ENCODE measurements around the gene IGF1R. TPM values are rescaled to one million over a fixed set of nuclear protein-coding genes. Genes with fewer than 3 reads are reported as not detected.

IGF1R gene
- total and polyA plus RNA-seq, 2 of the 8 experiments (the other 6 are each of a cell fraction or from before 2014, with no cell fraction given) = 32.9 to 109 TPM

DNA sequence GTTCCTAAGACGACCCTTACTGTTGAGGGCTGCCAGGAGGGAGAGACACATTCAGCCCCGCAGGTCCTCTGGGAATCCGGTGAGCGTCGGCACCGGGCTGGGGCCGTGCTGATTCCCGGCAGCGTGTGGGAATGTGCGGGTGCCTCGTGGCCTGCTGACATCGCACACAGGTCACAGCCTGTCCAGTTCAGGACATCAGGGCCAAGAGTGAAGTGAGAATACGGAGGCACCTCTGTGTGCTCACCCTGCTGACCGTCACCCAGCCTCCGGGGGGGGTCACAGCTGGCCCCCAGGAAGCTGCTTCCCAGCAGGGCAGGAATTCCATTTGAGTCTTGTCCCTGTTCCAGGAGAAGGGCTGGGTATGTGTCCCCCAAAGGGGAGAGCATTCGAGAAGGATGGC lies 305.6 kb downstream of the IGF1R start:
- no peak overlapping the region for H2BK15ac ChIP-seq (ENCODE audit: low read length)
- peak overlapping the region; percentile 9; the same call in 1 of the 2 replicates for H4K8ac ChIP-seq (ENCODE audit: extremely low read depth, insufficient read depth, low read length)
- no peak overlapping the region for H2BK20ac ChIP-seq (ENCODE audit: low read length)
- H3K56ac ChIP-seq (replicated peaks; ENCODE audit: insufficient read length, low read depth, low read length) = no peak overlapping the region
- H2BK120ac ChIP-seq (replicated peaks; ENCODE audit: low read depth, low read length) = no peak overlapping the region
- no peak overlapping the region for H3K27ac ChIP-seq (ENCODE audit: low read depth, low read length)
- H3K9me3 ChIP-seq (ENCODE audit: insufficient read depth in 2 of 2, low read depth in 1 of 2, low read length in 1 of 2) = no peaks in the 10 kb centered on the region
- WGBS, 2 experiments (ENCODE audit: extremely low coverage in 1 of 2, insufficient coverage in 1 of 2, insufficient read length in 1 of 2, insufficient replicate concordance in 2 of 2, low coverage in 1 of 2, low lambda C conversion rate in 2 of 2, missing lambda C conversion rate in 1 of 2) = 92% methylated on average over 15 of the region's 16 CpGs; no CpG with 5 or more reads in 1 of the 2 experiments
- no peaks in the 10 kb centered on the region for H3K4me1 ChIP-seq (replicated peaks in 1 of 4; ENCODE audit: control insufficient read depth in 3 of 4, insufficient read depth in 4 of 4, low read length in 3 of 4)
- POLR2A ChIA-PET (ENCODE audit: partially characterized antibody) = no interaction called here
- H2AFZ ChIP-seq (ENCODE audit: low read length) = no peak overlapping the region
- no peak overlapping the region for H3K4me2 ChIP-seq (ENCODE audit: insufficient read depth in 1 of 2, low read depth in 2 of 2, low read length in 2 of 2)
- FAIRE-seq = no peak
- no peak overlapping the region for H2AK5ac ChIP-seq (ENCODE audit: low read depth, low read length)
- no peaks in the 10 kb centered on the region for H3K79me2 ChIP-seq (ENCODE audit: control insufficient read depth in 1 of 2, insufficient read depth in 2 of 2, low read length in 2 of 2)
- H3K4ac ChIP-seq (replicated peaks; ENCODE audit: insufficient read length, low read depth, low read length) = no peak overlapping the region
- peaks cover 1 to 2% of the 10 kb centered on the region in 2 experiments for H4K20me1 ChIP-seq (replicated peaks in 1 of 2; ENCODE audit: control insufficient read depth in 1 of 2, insufficient read depth in 2 of 2, low read length in 2 of 2)
- H4K5ac ChIP-seq (ENCODE audit: insufficient read length, low read depth, low read length) = no peak overlapping the region
- H3K79me1 ChIP-seq (ENCODE audit: low read depth, low read length) = no peaks in the 10 kb centered on the region
- H3K14ac ChIP-seq (ENCODE audit: insufficient read length) = no peak overlapping the region
- no peak overlapping the region for H3K4me3 ChIP-seq (ENCODE audit: extremely low read depth in 1 of 4, insufficient read depth in 2 of 4, low read depth in 3 of 4, low read length in 4 of 4)
- H3K9ac ChIP-seq (replicated peaks in 1 of 4; ENCODE audit: extremely low read depth in 1 of 4, low read depth in 3 of 4, low read length in 3 of 4) = no peak overlapping the region
- no peak overlapping the region for H2BK12ac ChIP-seq (ENCODE audit: low read depth, low read length)
- no peak overlapping the region for H4K91ac ChIP-seq (replicated peaks; ENCODE audit: insufficient read length, low read length)
- H3K18ac ChIP-seq (ENCODE audit: extremely low read depth, low read length) = no peak overlapping the region
- H2BK5ac ChIP-seq (ENCODE audit: low read depth, low read length) = no peak overlapping the region; the same call in 1 of the 2 replicates
- H3K23me2 ChIP-seq (ENCODE audit: low read depth, low read length) = 0 out of 2 replicates have a peak, but pooled peaks cover 1% of the 10 kb centered on the region
- peaks cover 15 to 63% (median 40%) of the 10 kb centered on the region in 4 experiments for H3K36me3 ChIP-seq (ENCODE audit: control insufficient read depth in 2 of 4, insufficient read depth in 4 of 4, low read length in 3 of 4)
- no peak for TF ChIP-seq RAD21 (IDR thresholded peaks at IDR 0.05 in 1 of 2, conservative IDR thresholded peaks at IDR 0.05 in 1 of 2; ENCODE audit: low read depth in 2 of 2, low read length in 2 of 2)
- TF ChIP-seq CBX8 (IDR thresholded peaks at IDR 0.05; ENCODE audit: borderline replicate concordance, low read depth, low read length) = no peak
- no peak for TF ChIP-seq RXRA (IDR thresholded peaks at IDR 0.05; ENCODE audit: insufficient read depth, low read depth, low read length)
- no peak for TF ChIP-seq NANOG (IDR thresholded peaks at IDR 0.05; ENCODE audit: insufficient read depth, low read depth, low read length, poor library complexity, severe bottlenecking)
- no peak for TF ChIP-seq FOSL1 (IDR thresholded peaks at IDR 0.05; ENCODE audit: insufficient read depth, low read depth, low read length)
- no peak for TF ChIP-seq RNF2 (IDR thresholded peaks at IDR 0.05; ENCODE audit: borderline replicate concordance, low read depth, low read length, missing control alignments, poor library complexity, severe bottlenecking)
- DNase-seq (ENCODE audit: low read depth in 1 of 2, low spot score in 2 of 2) = no peak
- CTCF ChIA-PET (ENCODE audit: partially characterized antibody) = interaction anchor here (1.2 to 2.1 kb wide), 5 partner anchors 9 to 122 kb away, joined by 3 to 6 read pairs (median 4); no protein-coding TSS in a partner anchor
- H3K27me3 ChIP-seq (replicated peaks in 1 of 4; ENCODE audit: control insufficient read depth in 3 of 4, extremely low read depth in 1 of 4, insufficient read depth in 3 of 4, low read length in 3 of 4) = no peaks in the 10 kb centered on the region
- no peak overlapping the region for H3K23ac ChIP-seq (ENCODE audit: insufficient read length)
